Stimulated activated effector memory CD8-positive, alpha-beta T cell treated with anti-CD3 and anti-CD28 coated beads, Interleukin-12 subunit alpha, Interleukin-12 subunit beta, amount 100 ng/mL, for 72 hours (primary cell): ENCODE results near the gene HRK.

Source experiments
- ATAC-seq: fragments of 150-1000 bp; cut with Tn5 transposase; 2 replicates; pipeline ENCODE4 v1.10.0; 2021
- DNase-seq, 2 donors: peaks; one replicate each; pipeline ENCODE4 v3.0.0; 2021 to 2022; ENCODE audit warnings: low spot score in 2 of 2
- H3K27ac Mint-ChIP-seq: one replicate; pipeline ENCODE4 v1.8.0; 2022; ENCODE audit warnings: mild to moderate bottlenecking, mixed read lengths
- H3K36me3 Mint-ChIP-seq: one replicate; pipeline ENCODE4 v1.8.0; 2022; ENCODE audit warnings: mild to moderate bottlenecking, mixed read lengths
- H3K4me1 Mint-ChIP-seq: one replicate; pipeline ENCODE4 v1.8.0; 2022; ENCODE audit warnings: mixed read lengths
- H3K4me3 Mint-ChIP-seq: one replicate; pipeline ENCODE4 v1.8.0; 2022; ENCODE audit warnings: mild to moderate bottlenecking, mixed read lengths
- H3K9me3 Mint-ChIP-seq: one replicate; pipeline ENCODE4 v1.8.0; 2022; ENCODE audit warnings: mixed read lengths

HRK gene

DNA sequence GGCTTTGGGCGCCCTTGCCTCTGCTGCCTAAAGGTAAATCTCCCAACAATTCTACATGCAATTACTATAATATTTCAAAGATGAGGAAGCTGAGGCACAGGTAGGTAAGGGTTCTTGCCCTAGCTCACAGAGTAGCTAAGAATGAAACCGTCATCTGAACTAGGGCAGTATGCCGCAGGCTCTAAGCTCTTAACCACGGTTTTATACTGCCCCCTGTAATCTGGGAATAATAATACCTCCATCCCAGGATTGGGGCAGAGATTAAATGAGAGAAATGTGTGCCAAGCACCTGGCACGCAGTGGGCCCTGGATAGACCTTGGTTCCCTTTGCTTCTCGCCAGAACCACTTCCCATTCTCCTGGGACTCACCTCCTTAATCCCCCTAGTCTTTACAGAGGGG, 1.5 kb upstream of the HRK start:
- H3K4me1 Mint-ChIP-seq = peaks cover 31% of the 10 kb centered on the region
- H3K36me3 Mint-ChIP-seq = no peaks in the 10 kb centered on the region
- DNase-seq (no peak), ATAC-seq (peak; percentile 25)
- H3K27ac Mint-ChIP-seq = no peak overlapping the region
- no peak overlapping the region for H3K4me3 Mint-ChIP-seq
- no peaks in the 10 kb centered on the region for H3K9me3 Mint-ChIP-seq

DNA sequence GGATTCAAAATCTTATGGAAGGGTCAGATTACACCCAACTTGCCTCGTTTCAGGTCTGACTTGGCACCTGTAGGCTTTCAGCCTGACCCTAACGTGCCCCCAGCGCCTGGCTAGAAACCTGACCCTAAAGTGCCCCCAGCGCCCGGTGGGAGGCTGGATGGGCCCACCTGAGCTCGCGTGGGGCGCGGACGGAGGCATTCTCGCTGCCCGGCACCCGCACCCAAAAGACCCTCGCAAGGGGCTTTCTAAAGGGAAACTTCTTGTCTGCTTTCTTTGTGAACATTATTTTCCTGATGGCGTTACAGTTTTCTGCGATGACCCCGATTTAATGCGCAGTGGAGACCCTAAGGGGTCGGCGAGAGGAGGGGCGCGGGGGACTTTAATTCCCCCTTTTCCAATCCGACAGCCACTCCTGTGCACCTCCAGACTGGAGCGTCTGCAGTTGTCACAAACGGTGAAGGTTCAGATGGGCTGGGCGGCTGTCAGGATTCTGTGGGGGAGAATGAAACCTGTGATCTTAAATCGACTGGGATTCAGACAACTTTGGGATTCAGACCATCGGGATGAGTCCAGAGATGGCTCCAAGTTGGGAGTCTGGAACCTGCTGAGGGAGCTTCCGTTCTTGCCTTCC, 751 bp upstream of the HRK start:
- Mint-ChIP-seq H3K4me3 (peak overlapping the region; percentile 41), H3K27ac (no peak overlapping the region), H3K36me3 (no peaks in the 10 kb centered on the region), H3K9me3 (no peaks in the 10 kb centered on the region), H3K4me1 (peaks cover 31% of the 10 kb centered on the region)
- ATAC-seq = no peak
- no peak for DNase-seq

DNA sequence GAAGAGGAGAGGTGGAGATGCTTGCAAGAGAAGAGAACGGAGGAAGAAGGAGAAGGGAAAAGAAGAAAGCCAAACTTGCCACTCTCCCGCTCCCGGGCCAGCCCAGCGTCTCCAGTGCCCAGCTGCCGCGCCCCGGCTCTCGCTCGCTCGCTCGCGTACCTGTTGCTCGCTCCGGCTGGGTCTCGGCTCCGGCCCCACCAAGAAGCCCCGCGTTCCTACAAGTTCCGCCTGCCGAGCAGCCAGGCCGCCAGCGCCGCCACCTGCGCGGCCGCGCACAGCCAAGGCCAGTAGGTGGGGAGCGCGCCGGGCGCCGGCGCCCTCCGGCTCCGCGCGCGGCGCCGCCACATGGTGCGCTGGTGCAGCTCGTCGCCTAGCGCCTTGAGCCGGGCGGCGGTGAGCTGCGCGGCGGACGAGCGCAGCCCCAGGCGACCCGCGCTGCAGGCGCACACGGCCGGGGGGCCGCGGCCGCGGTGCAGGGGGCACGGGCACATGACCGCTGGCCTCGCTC, 370 bp downstream of the HRK start:
- no peak overlapping the region for H3K27ac Mint-ChIP-seq
- H3K4me3 Mint-ChIP-seq = peak overlapping the region; percentile 69
- ATAC-seq (peak; percentile 83), DNase-seq (peak in 1 of 2 donors; percentile 61)
- H3K36me3 Mint-ChIP-seq = no peaks in the 10 kb centered on the region
- peaks cover 31% of the 10 kb centered on the region for H3K4me1 Mint-ChIP-seq
- H3K9me3 Mint-ChIP-seq = no peaks in the 10 kb centered on the region

DNA sequence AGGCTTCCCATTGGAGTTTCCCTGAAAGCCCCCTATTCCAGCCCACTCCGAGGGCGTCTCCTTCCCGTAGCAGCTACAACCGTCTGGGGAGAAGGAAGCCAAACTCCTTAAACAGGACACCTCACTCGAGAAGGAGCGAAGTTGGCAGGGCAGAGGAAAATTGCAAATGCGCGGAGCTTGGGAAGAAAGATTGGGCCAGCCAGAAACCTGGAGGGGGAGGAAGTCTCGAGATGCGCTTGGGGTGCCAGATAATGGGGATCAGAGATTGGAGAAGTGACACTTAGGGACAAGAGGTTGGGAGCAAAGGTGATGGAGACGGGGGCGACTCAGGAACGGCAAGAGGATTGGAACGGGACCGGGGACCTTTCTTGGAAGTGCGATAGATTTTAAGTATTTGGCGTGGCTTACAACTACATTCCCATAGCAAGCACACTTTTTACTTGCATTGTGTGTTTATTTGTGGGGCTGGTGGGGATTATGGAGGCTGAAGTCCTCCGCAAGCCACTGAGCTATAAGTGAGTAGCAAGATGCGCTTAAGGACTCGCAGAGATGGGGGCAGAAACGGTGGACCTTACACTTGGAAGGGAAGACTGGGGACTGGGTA, 926 bp downstream of the HRK start:
- DNase-seq = no peak
- H3K27ac Mint-ChIP-seq = no peak overlapping the region

DNA sequence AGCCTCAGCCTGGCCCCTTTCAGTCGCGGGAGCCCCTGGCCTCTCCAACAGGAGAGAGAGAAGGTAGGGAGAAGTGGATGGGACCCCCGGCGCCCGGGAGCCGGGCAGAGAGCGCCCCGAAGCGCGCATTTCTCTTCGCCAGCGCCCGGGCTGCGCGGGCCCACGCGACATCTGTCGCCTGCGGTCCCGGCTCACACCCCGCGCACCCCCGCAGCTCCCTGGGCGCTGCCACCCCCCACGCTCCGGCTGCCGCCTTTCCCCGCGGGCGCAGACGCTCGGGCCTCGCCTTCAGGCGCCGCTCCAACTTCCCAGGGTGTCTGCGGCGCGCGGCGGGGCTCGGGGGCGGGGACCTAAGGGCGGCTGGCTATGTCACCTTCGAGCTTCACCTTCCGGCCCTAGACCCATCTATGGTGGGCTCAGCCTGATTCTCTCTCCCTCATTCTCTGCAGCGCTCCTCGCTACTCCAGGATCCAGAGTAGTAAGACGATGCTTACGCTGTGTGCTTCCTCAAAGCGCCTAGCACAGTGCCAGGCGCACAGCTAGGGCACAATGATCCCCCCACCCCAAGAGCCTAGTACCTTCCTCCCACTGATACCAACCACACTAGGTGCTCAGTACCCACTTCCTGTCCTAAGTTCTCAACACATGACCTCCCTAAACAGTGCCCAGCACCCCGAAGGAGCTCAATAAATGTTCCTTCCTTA, 1.6 kb downstream of the HRK start:
- DNase-seq (peak in 1 of 2 donors; percentile 50), ATAC-seq (no peak)
- H3K4me1 Mint-ChIP-seq = peaks cover 31% of the 10 kb centered on the region
- H3K4me3 Mint-ChIP-seq = peak overlapping the region; percentile 69
- no peaks in the 10 kb centered on the region for H3K9me3 Mint-ChIP-seq
- no peak overlapping the region for H3K27ac Mint-ChIP-seq
- no peaks in the 10 kb centered on the region for H3K36me3 Mint-ChIP-seq

More for the DNA sequence above, 926 bp downstream of the HRK start:
- peaks cover 31% of the 10 kb centered on the region for H3K4me1 Mint-ChIP-seq
- ATAC-seq = no peak
- no peaks in the 10 kb centered on the region for H3K9me3 Mint-ChIP-seq
- H3K36me3 Mint-ChIP-seq = no peaks in the 10 kb centered on the region
- H3K4me3 Mint-ChIP-seq = peak overlapping the region; percentile 69

DNA sequence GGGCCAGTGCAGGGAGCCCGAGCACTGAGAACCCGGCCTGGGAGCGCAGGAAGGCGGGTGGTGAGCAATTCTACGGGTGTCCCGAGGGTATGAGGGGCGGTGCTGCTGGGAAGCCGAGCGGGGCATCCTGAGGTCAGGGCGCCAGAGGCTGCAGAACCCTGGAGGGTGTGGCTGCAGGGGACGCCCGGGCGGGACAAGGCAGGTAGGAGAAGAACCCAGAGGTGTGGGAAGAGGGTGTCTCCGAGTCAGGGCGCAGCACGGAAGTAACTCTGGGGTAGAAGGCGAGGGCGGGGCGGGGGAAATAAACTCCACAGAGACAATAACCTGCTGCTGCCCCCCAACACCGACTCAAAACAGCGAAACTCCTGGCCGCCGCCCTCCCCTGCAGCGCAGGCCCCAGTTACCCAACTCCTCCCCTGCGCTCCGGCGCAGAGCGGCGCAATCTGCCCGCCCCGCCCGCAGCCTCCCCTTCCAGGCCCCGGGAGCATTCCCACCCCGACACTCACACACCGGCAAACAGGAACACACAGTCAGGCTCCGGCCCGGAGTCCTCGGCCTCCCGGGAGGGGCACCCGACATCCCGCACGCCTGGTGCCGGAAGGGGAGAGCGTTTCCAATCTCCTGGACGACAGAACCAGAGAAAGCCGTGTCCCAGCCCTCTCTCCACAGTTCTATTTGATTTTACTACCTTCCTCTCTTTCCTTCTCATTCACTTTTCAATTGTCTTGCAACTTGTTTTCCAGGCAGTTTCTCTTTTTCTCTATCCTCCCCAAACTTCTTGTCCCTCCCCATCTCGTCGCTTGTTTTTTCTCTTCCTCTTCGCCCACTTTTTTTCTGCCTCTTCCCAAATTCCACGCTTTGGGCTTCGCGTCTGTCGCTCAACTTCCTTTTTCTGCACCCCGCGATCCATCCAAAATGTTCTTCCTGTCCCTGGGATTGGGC, 2.4 kb downstream of the HRK start:
- Mint-ChIP-seq H3K27ac (no peak overlapping the region), H3K4me3 (peak overlapping the region; percentile 69)

DNA sequence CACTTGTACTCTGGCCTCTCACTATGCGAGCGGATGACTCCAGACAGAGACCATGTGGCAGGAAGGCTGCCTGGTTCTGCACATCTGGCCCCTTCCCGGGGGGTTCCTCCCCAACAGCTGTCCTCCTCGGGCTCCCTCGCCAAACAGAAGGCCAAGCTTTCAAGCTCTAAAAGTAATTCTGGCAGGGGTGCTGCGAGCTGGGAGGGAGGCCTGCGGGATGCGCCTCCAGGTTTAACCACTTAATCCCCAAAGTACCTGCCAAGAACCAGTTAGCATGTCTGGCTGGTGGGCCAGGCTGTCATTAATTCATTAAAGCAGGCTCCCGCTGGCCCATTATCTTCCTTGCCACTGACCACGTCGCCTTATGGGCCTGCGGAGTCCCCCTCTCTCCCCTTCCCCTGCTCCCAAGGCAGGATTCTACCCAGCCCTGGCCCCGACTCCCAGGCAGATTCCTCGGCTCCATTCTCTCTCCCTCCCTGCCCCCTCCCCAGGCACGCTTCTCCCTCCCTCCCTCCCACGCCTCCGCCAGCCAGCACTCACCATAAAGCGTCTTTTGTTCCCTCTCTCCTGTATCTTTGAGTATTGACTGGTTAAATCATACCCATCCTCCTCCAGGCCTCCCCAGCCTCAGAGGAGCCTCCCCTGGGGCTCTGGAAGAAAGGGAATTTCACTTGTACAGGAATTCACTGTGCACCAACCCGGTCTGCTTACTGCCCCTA, 4.9 kb downstream of the HRK start:
- no peak for DNase-seq
- Mint-ChIP-seq H3K36me3 (no peaks in the 10 kb centered on the region), H3K27ac (no peak overlapping the region), H3K4me1 (peaks cover 27% of the 10 kb centered on the region), H3K4me3 (no peak overlapping the region), H3K9me3 (no peaks in the 10 kb centered on the region)
- no peak for ATAC-seq

More for the DNA sequence above, 2.4 kb downstream of the HRK start:
- H3K9me3 Mint-ChIP-seq = no peaks in the 10 kb centered on the region
- no peaks in the 10 kb centered on the region for H3K36me3 Mint-ChIP-seq
- ATAC-seq (no peak), DNase-seq (no peak)
- peaks cover 31% of the 10 kb centered on the region for H3K4me1 Mint-ChIP-seq

DNA sequence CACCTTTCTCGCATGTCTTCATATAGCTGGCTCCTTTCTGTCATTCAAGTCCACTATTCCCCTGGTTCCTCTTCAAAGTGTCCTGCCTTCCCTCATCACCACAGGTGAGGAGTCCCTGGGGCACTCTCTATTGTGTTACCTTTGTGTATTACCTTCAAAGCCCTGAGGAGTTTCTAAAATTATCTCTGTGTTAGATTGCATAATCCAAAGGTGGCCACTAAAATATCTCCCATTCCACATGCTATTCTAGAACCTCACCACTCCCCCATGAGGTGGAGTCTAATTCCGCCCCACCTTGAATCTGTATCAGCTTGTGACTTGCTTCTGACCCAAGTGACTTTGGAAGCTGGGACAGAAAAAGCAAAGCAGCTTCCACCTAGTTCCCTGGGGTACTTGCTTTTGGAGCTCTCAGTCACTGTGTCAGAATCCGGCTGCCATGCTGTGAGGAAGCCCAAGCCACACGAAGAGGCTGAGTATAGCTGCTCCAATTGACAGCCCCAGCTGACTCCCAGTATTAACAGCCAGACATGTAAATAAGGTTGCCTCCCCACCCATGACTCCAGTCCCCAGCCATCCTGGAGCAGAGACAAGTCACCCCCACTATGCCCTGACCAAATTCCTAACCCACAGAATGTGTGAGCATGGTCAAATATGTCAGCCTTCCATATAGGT, 6.8 kb downstream of the HRK start:
- DNase-seq = no peak
- no peak overlapping the region for H3K27ac Mint-ChIP-seq

DNA sequence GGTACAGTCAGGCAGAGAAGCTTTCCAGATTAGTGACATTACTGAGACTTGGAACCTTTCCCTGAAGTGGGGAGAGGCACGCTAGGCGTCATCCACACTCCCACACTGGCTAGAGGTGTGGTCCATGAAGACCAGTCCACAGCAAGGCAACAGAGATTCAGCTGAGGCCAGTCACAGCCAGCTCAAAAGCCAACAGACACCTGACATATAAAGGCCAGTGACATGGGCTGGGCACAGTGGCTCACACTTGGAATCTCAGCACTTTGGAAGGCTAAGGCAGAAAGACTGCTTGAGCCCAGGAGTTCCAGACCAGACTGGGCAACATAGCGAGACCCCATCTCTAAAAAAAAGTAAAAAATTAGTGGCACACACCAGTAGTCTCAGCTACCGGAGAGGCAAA, 10.9 kb downstream of the HRK start:
- H3K36me3 Mint-ChIP-seq = no peaks in the 10 kb centered on the region
- H3K4me3 Mint-ChIP-seq = no peak overlapping the region
- H3K4me1 Mint-ChIP-seq = peaks cover 6% of the 10 kb centered on the region
- no peak overlapping the region for H3K27ac Mint-ChIP-seq
- no peaks in the 10 kb centered on the region for H3K9me3 Mint-ChIP-seq
- DNase-seq = no peak
- ATAC-seq = no peak

More for the DNA sequence above, 6.8 kb downstream of the HRK start:
- no peak for ATAC-seq
- Mint-ChIP-seq H3K4me1 (peaks cover 13% of the 10 kb centered on the region), H3K4me3 (no peak overlapping the region), H3K36me3 (no peaks in the 10 kb centered on the region), H3K9me3 (no peaks in the 10 kb centered on the region)

DNA sequence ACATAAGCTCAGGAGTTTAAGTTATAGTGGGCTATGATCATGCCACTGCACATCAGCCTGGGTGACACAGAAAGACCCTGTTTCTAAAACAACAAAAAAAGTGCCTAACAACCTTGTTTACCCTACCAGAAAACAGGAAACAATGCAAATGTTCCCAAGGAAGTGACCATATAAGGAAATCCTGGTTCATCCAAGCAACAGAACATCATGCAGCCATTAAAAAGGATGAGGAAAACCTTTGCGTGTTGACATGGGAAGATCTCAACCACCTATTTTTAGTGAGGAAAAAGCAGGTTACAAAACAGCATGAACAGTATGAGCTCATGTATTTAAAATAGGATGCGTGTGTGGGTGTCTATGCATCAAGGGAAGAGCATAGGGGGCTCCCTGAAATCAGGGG, 13.7 kb downstream of the HRK start:
- H3K27ac Mint-ChIP-seq = no peak overlapping the region
- H3K36me3 Mint-ChIP-seq = no peaks in the 10 kb centered on the region
- DNase-seq = no peak

DNA sequence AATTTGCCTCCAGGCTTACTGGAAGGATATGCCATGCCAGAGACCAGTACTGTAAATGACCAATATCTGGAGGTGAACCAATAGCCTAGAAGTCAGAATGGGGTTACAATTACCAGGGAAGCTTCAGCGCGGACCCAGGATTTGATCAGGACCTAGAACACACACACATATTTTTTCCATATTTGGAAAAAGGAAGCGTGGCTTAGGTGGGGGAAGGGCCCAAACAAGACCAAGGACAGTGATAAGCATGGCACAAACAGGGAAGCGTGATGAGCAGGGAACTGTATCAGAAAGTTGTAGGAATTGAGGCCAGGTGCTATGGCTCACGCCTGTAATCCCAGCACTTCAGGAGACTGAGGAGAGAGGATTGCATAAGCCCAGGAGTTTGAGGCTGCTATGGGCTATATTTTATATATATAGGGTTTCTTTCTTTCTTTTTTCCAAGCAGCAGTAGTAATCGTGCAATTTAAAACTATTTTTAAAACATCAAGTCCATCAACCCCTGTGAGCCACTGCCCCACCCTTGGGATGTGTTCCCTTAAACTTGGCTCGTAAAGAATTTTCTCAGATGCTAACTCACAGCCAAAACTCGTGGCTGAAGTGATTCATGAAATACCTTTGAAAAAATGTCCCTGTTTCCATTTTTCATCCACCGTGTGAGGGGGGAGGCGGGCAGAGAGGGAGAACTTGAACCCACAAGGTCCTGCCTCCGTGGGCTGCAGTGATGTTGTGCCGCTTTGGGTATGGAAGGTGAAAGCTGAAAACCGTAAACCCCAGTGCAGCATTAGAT, 16.7 kb downstream of the HRK start:
- peaks cover 7% of the 10 kb centered on the region for H3K4me1 Mint-ChIP-seq
- no peak for ATAC-seq
- DNase-seq = no peak
- H3K9me3 Mint-ChIP-seq = no peaks in the 10 kb centered on the region
- H3K27ac Mint-ChIP-seq = no peak overlapping the region
- no peaks in the 10 kb centered on the region for H3K36me3 Mint-ChIP-seq
- no peak overlapping the region for H3K4me3 Mint-ChIP-seq

More for the DNA sequence above, 13.7 kb downstream of the HRK start:
- no peak for ATAC-seq
- Mint-ChIP-seq H3K4me3 (no peak overlapping the region), H3K4me1 (peaks cover 2% of the 10 kb centered on the region), H3K9me3 (no peaks in the 10 kb centered on the region)

DNA sequence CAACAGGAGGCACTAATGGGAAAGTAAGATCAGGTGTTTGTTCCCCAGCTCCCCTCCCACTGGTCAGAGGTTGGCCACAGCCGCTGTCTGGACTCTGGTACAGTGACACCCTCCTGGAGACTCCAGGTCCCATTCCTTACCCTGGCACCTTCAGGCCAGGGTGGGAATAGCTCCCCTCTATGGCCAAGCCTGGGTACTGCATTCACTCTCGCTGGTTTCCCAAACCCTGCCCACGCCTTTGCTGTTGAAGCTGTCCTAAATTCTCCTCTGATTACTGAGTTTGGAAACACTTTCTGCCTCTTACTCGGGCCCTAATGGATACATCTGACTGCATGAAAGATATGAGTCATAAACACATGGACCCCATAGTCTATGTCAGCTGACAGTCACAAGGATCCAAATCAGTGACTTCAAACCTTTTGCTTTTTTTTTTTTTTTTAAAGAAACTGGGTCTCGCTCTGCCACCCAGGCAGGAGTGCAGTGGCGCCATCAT, 17.9 kb downstream of the HRK start:
- H3K4me3 Mint-ChIP-seq = no peak overlapping the region
- no peak overlapping the region for H3K27ac Mint-ChIP-seq
- no peak for DNase-seq
- no peak for ATAC-seq
- no peaks in the 10 kb centered on the region for H3K36me3 Mint-ChIP-seq
- H3K9me3 Mint-ChIP-seq = no peaks in the 10 kb centered on the region
- H3K4me1 Mint-ChIP-seq = peaks cover 7% of the 10 kb centered on the region

DNA sequence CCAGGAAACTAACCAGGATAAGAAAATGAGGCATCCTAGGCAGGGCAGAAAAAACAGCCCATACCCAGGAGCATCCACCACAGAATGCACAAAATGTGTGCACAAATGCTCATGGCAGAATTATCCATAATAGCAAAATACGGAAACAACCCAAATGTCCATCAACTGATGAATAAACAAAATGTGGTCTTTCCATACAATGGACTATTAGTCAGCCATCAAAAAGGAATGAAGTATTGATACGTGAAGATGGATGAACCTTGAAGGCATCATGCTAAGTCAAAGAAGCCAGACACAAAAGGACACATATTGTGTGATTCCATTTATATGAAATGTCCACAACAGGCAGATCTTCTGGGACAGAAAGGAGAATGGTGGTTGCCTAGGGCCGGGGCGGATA, 19.1 kb downstream of the HRK start:
- Mint-ChIP-seq H3K4me3 (no peak overlapping the region), H3K36me3 (no peaks in the 10 kb centered on the region), H3K4me1 (peaks cover 7% of the 10 kb centered on the region), H3K9me3 (no peaks in the 10 kb centered on the region), H3K27ac (no peak overlapping the region)
- ATAC-seq (no peak), DNase-seq (no peak)
